NCI-H2107 treated with DMSO at 0.1 percent for 48 hours (cell line): Measurements from ENCODE around the gene FBXL15.

ENCODE experiments used
- DNase-seq: peaks from one replicate; lab custom pipeline; 2025; ENCODE audit not compliant: unreplicated experiment; lab: John Stamatoyannopoulos, UW

The FBXL15 gene

DNA sequence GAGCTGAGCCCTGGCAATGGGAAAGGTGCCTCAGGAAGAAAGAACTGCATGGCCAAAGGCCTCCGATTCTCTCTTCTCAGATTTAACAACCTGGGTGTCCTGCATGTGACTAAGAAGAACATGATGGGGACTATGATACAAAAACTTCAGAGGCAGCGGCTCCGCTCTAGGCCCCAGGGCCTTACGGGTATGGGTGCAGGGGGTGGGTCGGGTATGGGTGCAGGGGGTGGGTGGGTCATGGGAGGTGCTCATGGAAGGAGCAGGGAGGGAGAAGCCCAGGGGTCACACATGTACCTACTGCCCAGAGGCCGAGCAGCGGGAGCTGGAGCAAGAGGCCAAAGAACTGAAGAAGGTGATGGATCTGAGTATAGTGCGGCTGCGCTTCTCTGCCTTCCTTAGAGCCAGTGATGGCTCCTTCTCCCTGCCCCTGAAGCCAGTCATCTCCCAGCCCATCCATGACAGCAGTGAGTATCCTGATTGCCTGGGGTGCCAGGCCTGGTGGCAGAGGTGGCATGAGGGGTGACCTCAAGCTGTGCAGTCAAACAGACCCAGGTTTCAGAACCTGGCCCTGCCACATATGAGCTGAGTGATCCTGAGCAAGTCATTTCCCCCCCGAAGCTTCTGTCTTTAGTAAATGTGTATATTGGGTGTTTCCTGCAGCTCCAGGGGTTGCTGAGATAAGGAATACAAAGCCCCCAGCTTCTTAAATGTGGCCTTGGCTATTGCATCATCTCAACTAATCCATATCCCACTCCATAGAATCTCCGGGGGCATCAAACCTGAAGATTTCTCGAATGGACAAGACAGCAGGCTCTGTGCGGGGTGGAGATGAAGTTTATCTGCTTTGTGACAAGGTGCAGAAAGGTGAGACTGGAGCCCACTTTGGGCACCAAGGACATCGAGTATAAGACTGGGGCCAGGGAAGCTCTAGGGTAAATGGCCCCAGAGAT, 23.1 kb upstream of the FBXL15 start:
- no peak for DNase-seq

DNA sequence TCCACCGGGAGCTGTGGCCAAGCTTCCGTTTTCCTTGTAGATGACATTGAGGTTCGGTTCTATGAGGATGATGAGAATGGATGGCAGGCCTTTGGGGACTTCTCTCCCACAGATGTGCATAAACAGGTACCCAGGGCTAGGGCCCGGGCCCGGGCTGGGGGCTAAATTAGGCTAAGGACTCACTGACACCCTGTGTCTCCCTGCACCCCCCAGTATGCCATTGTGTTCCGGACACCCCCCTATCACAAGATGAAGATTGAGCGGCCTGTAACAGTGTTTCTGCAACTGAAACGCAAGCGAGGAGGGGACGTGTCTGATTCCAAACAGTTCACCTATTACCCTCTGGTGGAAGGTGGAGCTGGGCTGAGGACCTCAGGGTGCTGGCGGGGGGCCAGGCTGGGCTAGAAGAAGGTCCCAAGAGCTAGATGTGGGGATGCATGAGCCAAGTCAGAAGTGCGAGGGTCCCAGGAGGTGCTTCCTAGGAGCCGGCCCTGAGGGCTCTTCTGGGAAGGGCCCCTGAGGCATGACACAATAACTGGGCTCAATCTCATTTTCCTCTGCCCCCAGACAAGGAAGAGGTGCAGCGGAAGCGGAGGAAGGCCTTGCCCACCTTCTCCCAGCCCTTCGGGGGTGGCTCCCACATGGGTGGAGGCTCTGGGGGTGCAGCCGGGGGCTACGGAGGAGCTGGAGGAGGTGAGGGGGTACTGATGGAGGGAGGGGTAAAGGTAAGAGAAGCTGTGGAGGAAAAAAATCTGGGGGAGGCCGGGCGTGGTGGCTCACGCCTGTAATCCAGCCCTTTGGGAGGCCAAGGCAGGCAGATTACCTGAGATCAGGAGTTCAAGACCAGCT, 22.2 kb upstream of the FBXL15 start:
- DNase-seq: no peak

GRCh38 chr10:102399217-102400021, 21.2 kb upstream of the FBXL15 start:
- DNase-seq: peak; percentile 57

DNA sequence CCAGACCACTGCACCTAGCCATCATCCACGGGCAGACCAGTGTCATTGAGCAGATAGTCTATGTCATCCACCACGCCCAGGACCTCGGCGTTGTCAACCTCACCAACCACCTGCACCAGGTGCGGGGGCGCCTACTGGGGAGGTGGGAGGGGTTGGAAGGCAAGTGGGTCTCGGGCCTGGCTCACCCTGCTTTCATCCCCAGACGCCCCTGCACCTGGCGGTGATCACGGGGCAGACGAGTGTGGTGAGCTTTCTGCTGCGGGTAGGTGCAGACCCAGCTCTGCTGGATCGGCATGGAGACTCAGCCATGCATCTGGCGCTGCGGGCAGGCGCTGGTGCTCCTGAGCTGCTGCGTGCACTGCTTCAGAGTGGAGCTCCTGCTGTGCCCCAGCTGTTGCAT, 20.6 kb upstream of the FBXL15 start:
- no peak for DNase-seq

DNA sequence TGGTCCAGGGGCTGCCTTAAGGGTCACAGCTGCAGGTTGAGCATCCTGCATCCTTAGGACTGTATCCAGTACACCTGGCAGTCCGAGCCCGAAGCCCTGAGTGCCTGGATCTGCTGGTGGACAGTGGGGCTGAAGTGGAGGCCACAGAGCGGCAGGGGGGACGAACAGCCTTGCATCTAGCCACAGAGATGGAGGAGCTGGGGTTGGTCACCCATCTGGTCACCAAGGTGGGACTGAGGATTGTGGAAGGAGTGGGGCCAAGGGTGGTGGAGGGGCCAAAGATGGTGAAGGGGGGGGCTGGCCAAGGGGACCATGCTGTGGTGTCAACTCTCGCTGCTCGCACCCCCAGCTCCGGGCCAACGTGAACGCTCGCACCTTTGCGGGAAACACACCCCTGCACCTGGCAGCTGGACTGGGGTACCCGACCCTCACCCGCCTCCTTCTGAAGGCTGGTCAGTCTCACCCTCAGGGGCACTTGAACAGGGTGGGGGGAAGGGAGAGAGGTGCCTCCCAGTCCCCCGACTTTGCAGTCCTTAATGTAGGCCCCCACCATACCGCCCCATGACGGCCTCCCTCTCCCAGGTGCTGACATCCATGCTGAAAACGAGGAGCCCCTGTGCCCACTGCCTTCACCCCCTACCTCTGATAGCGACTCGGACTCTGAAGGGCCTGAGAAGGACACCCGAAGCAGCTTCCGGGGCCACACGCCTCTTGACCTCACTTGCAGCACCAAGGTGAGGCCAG, 19.9 kb upstream of the FBXL15 start:
- no peak for DNase-seq

DNA sequence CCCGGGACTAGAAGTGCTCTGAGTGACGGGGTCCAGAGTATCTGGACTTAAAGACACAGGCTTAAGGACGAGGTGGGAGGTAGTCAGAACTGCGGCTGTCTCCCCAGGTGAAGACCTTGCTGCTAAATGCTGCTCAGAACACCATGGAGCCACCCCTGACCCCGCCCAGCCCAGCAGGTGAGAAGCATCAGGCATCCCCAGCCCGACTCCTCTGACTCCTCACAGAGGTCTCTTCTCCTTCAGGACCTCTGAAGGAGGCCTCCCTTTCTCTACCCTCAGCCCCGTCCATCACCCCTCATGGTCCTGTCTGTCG, 19.3 kb upstream of the FBXL15 start:
- no peak for DNase-seq

DNA sequence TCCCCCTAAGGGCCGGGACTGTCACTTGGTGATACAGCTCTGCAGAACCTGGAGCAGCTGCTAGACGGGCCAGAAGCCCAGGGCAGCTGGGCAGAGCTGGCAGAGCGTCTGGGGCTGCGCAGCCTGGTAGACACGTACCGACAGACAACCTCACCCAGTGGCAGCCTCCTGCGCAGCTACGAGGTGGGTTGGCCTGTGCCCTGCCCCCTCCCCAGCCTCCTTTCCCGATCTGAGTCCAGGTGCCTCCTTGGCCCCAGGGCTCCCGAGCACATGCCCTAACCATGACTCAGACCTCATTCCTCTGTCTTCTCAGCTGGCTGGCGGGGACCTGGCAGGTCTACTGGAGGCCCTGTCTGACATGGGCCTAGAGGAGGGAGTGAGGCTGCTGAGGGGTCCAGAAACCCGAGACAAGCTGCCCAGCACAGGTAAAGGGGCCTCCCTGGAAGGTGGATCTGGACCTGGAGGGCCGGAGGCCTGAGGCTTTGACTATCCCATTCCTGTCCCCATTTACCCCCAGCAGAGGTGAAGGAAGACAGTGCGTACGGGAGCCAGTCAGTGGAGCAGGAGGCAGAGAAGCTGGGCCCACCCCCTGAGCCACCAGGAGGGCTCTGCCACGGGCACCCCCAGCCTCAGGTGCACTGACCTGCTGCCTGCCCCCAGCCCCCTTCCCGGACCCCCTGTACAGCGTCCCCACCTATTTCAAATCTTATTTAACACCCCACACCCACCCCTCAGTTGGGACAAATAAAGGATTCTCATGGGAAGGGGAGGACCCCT, 18.7 kb upstream of the FBXL15 start:
- DNase-seq: no peak

DNA sequence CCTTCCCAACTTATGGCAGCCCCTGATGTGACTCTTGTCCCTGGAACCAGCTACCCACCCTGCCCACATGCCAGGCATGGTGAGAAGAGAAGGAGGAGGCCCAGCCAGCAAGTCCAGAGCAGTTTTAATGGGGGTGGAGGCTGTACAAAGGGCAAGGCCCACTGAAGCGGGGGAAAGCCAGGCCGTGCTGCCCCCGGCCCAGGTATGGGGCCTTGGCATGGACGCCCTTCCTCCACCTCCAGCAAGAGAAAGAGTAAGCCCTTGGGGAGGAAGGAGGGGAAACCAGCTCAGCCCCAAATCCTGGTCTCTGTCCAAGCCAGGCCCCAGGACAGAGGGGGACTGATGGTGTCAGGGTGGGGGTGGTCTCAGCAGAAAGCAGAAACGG, 18.1 kb upstream of the FBXL15 start:
- DNase-seq: no peak

GRCh38 chr10:102403115-102403514, 17.5 kb upstream of the FBXL15 start:
- no peak for DNase-seq

DNA sequence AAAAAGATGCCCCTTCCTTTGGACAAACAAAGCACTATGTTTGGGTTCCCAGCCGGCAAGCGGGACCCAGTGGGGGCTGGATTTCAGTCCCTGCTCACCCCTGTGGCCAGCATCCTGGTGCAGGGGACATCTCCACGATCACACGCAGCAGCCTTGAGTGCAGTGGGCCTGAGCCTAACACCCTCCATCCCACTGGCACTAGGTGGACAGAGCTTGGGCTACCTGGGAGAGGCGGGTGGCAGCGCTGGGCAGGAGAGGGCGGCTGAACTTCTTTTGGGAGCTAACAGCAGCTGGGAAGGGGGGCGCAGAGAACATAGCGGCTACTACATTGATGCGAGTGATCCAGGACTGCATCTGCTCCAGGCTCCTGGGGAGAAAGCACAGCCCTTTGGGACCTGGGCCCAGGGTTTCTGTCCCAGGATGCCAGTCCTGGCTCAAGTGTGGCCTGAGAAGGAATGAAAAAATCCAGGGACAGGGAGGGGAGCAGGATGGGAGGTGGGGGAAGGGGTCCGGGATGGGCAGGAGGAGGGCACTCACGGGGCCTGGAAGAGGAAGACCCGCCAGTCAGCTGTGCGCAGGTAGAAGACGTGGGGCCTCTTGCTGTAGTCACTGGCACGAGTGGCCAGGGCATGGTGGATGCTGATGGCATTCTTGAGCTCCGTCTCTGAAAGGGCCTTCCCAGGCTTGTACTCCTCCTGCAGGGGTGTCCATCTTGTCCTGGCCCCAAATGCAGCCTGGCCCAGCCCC, 16.1 kb upstream of the FBXL15 start:
- DNase-seq: no peak

DNA sequence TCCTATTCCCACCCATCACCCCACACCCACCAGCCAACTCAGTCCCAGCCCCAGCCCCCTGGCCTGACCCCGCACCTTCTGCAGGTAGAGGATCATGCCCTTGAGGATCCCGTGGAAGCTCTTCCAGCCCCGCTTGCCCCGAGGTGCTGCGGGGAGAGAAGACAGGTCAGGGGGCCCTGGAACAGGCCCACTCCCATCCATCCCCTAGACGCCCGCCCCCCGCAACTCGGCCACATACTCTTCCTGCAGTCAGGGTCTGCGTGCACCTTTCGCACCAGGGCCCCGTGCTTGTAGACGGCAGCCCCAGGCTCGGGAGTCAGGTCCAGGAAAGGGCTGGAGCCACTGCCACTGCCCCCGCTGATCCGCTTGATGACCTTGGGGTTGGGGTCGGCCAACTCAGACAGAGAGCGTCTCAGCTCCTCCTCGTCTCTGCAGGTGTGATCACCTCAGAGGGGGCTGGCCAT, 15.5 kb upstream of the FBXL15 start:
- no peak for DNase-seq

GRCh38 chr10:102405632-102406031, 15.0 kb upstream of the FBXL15 start:
- no peak for DNase-seq

DNA sequence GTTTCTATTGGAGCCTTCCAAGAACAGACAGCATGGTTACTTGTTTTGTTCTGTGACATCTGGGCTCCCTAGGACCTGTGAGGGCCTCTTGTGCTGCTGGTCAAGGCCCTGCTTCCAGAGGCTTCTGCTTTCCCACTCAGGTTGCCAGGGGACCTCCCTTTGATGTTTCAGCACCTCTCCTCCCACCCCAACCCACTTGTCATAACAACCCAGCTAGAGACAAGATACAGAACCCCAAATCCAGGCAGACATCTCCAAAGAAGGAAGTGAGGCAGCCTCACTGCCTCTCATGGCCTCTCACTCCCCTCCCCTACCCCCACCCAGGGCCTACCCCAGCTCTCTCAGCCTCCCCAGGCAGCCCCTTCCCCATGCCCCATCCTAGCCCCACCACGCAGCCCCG, 13.8 kb upstream of the FBXL15 start:
- no peak for DNase-seq

DNA sequence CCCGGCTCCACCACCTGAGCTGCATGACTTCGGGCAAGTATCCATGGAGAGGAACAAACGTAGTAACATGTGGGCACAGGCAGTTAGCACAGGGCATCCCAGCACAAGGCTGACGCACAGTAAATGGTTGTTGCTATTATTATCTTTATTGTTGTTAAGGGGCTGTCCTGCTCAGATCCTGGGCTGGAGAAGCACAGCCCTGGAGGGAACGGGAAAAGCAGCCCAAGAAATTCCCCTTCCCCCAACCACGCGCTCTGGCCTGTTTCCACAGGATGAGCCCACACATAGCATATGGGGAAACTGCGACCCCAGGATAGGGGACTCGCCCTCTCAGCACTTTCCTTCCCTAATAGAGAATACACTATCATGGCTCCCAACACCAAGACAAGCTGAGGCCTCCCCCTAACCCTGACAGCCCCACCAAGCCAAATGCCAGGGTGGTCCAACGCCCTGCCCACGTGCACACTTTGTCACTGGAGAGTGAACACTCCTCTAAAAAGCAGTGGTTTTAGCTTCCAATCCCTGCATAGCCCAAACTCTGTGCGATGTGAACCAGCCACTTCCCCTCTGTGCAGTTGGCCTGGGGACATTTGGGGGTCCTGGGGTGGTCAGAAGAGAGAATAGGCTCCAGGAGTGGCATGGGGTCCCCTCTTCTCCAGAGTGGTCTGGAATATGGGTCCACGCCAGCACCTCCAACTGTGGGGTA, 13.1 kb upstream of the FBXL15 start:
- no peak for DNase-seq

DNA sequence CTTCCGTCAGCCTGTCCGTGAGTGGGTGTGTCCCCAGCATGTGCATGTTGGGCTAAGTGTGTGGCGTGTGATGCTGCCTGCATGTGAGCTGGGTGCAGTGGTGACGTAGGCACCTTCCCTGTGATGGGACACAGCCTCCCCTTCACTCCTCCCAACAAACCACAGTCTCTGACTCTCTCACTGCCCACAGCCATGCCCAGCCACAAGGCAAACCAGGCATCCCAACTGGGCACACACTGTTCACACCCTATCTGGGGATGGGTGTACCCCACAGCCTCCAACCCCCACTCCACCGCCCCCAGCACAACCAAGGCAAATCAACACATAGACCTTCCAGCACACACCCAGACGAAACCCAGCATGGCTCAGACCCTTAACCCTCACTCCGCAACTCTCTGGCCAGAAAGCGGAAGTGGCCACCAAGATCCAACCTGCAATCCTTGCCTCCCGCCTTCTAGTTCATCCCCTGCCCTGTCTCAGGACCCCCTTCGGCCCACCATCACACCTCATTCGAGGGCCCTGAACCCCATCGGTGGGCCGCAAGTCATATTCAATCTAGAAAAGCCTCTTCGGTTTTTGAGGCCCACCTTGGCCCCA, 12.4 kb upstream of the FBXL15 start:
- no peak for DNase-seq

- DNase-seq: no peak
These were observed 11.7 kb upstream of the FBXL15 start for GRCh38 chr10:102408728-102409603.
